Peyer's patch (tissue), 4 donors: ENCODE data around the gene DSCAML1. TPM values are rescaled to one million over a fixed set of nuclear protein-coding genes. Genes with fewer than 3 reads are reported as not detected.

Source experiments
- DNase-seq, 3 donors: peaks; one replicate each; pipeline ENCODE4 v3.0.0-alpha.2; 2017 to 2019
- H3K27ac ChIP-seq, 4 donors: fragments of 200-600 bp; sonication (generic); one replicate each; pipeline ENCODE4 v1.5.1; 2016 to 2019
- H3K27me3 ChIP-seq, 2 donors: fragments of 200-600 bp; sonication (generic); one replicate each; pipeline ENCODE4 v1.5.1; 2019
- H3K36me3 ChIP-seq, 3 donors: fragments of 200-600 bp; sonication (generic); one replicate each; pipeline ENCODE4 v1.5.1; 2016 to 2019
- H3K4me1 ChIP-seq, 4 donors: fragments of 200-600 bp; sonication (generic); one replicate each; pipeline ENCODE4 v1.5.1; 2016 to 2019
- H3K4me3 ChIP-seq, 4 donors: fragments of 200-600 bp; sonication (generic); 1 replicate in 3 of 4; 2 replicates in 1 of 4; pipeline ENCODE4 v1.5.1; 2016 to 2019; ENCODE audit warnings: mild to moderate bottlenecking in 1 of 4
- H3K9me3 ChIP-seq, 4 donors: fragments of 200-600 bp; sonication (generic); one replicate each; pipeline ENCODE4 v1.5.1; 2016 to 2019; ENCODE audit warnings: mild to moderate bottlenecking in 1 of 4
- POLR2A ChIP-seq, 2 donors: fragments of 450-650 bp; IDR thresholded peaks; one replicate each; pipeline ENCODE4 v1.5.1; 2017; ENCODE audit warnings: antibody characterized with exemption in 2 of 2, mild to moderate bottlenecking in 2 of 2, moderate library complexity in 2 of 2
- total RNA-seq, 4 donors: library from RNA; depleted of rRNA; stranded (reverse); fragments of >200 nt; gene quantifications; one replicate each; pipeline ENCODE4 v1.1.0, GENCODE V29; 2016
- TF ChIP-seq, protein P1 (sequence below), 6 experiments: fragments of 450-650 bp in 4 of 6; fragments of 200-600 bp in 2 of 6; sonication (generic) in 1 of 6; IDR thresholded peaks; one replicate each; pipeline ENCODE4 v1.5.1; 2017 to 2019; ENCODE audit warnings: antibody characterized with exemption in 6 of 6, mild to moderate bottlenecking in 3 of 6, moderate library complexity in 1 of 6

The DSCAML1 gene
- total RNA-seq, 4 donors from 2014 or later = 0.18 to 5.8 (median 2.9) TPM

DNA sequence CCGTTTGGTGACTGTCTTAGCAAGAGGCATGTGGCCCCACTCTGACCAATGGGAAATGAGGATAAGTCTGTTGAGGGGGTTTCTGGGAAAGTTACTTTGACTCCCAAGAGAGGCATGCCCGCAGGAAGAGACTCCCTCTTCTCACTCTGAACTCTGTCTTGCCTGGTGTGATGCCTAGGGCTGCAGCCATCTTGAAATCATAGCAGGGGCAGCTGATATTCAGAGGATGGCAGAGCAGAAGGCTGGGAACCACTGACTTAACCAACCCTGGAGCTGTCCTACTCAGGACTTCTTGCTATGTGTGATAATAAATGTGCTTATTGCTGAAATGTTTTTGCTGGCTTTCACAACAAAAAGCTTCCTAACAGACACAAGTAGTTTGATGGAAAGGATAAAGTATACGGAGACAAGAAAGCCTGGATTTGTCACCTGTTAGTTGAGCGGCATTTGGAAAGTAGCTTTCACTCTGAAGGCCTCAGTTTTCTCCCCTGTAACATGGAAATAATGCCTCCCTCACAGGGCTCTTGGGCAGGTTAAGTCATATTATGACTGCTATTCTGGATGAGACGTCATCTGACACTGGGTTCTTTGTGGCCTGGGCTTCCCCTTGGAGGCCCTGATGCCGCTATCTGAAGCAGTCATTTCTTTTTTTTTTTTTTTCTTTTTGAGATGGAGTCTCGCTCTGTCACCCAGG is 340.8 kb downstream of the DSCAML1 start:
- no peak for DNase-seq
- Histone ChIP-seq H3K27ac (no peak overlapping the region), H3K36me3 (no peaks in the 10 kb centered on the region), H3K27me3 (no peaks in the 10 kb centered on the region), H3K4me3 (no peak overlapping the region), H3K9me3 (no peaks in the 10 kb centered on the region), H3K4me1 (no peaks in the 10 kb centered on the region)
- TF ChIP-seq, protein P1, sequence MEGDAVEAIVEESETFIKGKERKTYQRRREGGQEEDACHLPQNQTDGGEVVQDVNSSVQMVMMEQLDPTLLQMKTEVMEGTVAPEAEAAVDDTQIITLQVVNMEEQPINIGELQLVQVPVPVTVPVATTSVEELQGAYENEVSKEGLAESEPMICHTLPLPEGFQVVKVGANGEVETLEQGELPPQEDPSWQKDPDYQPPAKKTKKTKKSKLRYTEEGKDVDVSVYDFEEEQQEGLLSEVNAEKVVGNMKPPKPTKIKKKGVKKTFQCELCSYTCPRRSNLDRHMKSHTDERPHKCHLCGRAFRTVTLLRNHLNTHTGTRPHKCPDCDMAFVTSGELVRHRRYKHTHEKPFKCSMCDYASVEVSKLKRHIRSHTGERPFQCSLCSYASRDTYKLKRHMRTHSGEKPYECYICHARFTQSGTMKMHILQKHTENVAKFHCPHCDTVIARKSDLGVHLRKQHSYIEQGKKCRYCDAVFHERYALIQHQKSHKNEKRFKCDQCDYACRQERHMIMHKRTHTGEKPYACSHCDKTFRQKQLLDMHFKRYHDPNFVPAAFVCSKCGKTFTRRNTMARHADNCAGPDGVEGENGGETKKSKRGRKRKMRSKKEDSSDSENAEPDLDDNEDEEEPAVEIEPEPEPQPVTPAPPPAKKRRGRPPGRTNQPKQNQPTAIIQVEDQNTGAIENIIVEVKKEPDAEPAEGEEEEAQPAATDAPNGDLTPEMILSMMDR (IDR thresholded peaks at IDR 0.05) = no peak
- TF ChIP-seq POLR2A (IDR thresholded peaks at IDR 0.05) = no peak

GRCh38 chr11:117454564-117454917 is 342.5 kb downstream of the DSCAML1 start:
- Histone ChIP-seq H3K27ac (no peak overlapping the region), H3K4me1 (no peaks in the 10 kb centered on the region), H3K36me3 (no peaks in the 10 kb centered on the region), H3K4me3 (no peak overlapping the region), H3K9me3 (no peaks in the 10 kb centered on the region), H3K27me3 (no peaks in the 10 kb centered on the region)
- TF ChIP-seq POLR2A (IDR thresholded peaks at IDR 0.05) = no peak
- TF ChIP-seq, protein P1 (IDR thresholded peaks at IDR 0.05) = no peak
- DNase-seq = no peak

DNA sequence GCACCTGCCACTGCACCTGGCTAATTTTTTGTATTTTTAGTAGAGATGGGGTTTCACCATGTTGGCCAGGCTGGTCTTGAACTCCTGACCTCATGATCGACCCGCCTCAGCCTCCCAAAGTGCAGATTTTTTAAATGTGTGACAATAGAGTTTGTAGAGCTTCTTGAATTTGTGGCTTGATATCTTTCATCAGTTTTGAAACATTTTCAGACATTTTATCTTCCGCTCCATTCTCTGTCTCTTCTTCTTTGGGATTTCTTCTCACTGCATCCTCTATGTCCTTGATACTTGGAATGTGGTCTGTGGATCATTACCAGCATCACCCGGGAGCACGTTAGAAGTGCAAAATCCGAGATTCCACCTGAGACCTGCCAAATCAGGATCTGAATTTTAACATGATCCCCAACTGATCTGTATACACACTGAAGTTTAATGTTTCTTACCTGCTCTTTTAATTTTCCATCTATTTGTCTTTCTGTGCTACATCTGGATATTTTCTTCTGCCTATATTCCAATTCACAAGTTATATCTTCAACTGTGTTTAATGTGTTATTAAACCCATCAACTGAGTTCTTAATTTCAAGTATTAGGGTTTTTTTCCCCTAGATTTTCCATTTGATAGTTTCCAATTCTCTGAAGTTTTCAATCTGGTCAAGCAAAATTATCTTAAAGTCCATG is 343.0 kb downstream of the DSCAML1 start:
- no peak for DNase-seq
- Histone ChIP-seq H3K4me1 (no peaks in the 10 kb centered on the region), H3K9me3 (no peaks in the 10 kb centered on the region), H3K4me3 (no peak overlapping the region), H3K36me3 (no peaks in the 10 kb centered on the region), H3K27me3 (no peaks in the 10 kb centered on the region), H3K27ac (no peak overlapping the region)
- TF ChIP-seq POLR2A (IDR thresholded peaks at IDR 0.05) = no peak
- TF ChIP-seq, protein P1 (IDR thresholded peaks at IDR 0.05) = no peak

DNA sequence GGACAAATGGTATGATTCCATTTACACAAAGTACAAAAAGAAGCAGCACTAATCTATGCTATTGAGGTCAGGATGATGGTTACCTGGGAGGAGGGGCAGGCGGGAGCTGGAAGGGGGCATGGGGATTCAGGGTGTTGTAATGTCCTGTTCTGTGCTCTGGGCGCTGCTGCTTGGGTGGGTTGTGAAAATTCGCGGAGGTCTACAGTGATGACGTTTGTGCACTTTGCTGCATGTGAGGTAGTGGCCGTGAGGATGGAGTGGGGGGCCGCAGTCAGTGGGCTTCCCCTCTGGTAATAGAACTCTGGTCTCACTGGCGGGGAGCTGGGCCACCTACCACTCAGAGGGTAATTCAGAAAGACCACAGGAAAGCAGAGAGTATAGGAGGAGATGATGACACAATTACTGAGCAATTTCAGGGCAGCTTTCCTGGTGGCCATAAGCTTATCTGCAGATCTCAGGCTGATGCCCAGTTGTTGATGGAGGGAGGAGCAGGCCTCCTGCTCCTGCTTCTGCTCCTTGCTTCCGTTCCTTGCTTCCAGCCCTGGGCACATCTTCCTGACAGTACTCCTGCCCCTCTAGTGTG is 347.8 kb downstream of the DSCAML1 start:
- DNase-seq = no peak
- no peak overlapping the region for H3K27ac ChIP-seq
- H3K4me3 ChIP-seq = no peak overlapping the region
- no peak for TF ChIP-seq POLR2A (IDR thresholded peaks at IDR 0.05)
- TF ChIP-seq, protein P1 (IDR thresholded peaks at IDR 0.05) = no peak
- H3K36me3 ChIP-seq = no peaks in the 10 kb centered on the region
- no peaks in the 10 kb centered on the region for H3K27me3 ChIP-seq
- no peaks in the 10 kb centered on the region for H3K9me3 ChIP-seq
- H3K4me1 ChIP-seq = no peaks in the 10 kb centered on the region

GRCh38 chr11:117444711-117445658 is 352.0 kb downstream of the DSCAML1 start:
- Histone ChIP-seq H3K4me1 (no peaks in the 10 kb centered on the region), H3K9me3 (no peaks in the 10 kb centered on the region), H3K27me3 (no peaks in the 10 kb centered on the region), H3K27ac (no peak overlapping the region), H3K4me3 (no peak overlapping the region), H3K36me3 (no peaks in the 10 kb centered on the region)
- DNase-seq = no peak
- TF ChIP-seq POLR2A (IDR thresholded peaks at IDR 0.05) = no peak
- TF ChIP-seq, protein P1 (IDR thresholded peaks at IDR 0.05) = no peak
